Neural progenitor cell (in vitro differentiated cells): ENCODE data around the gene NF1.

Experiments used
- EZH2 ChIP-seq: fragments of 200-600 bp; sonication (generic); IDR thresholded peaks from 2 replicates; pipeline ENCODE4 v1.6.1; 2017; ENCODE audit warnings: antibody characterized with exemption, mild to moderate bottlenecking, moderate library complexity
- EZH2phosphoT487 ChIP-seq: fragments of 200-600 bp; sonication (generic); IDR thresholded peaks from 2 replicates; pipeline ENCODE4 v1.6.1; 2017; ENCODE audit warnings: antibody characterized with exemption
- TF ChIP-seq, protein P1 (sequence below): fragments of 200-600 bp; sonication (generic); IDR thresholded peaks from 2 replicates; pipeline ENCODE4 v1.5.1; 2017; ENCODE audit warnings: antibody characterized with exemption, mild to moderate bottlenecking

DNA sequence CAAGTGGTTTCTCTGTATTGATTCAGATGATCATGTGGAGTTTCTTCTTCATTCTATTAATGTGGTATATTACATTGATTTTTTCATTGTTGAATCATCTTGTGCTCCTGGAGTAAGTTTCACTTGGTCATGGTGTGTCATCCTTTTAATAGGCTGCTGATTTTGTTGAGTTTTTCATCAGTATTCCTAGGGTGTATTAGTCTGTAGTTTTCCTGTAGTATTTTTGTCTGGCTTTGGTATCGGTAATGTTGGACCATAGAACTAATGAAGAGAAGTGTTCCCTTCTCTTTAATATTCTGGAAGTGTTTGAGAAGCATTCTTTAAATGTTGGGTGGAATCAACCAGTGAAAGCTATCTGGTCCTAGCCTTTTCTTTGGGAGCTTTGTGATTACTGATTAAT is 103.2 kb downstream of the NF1 start:
- TF ChIP-seq, protein P1, sequence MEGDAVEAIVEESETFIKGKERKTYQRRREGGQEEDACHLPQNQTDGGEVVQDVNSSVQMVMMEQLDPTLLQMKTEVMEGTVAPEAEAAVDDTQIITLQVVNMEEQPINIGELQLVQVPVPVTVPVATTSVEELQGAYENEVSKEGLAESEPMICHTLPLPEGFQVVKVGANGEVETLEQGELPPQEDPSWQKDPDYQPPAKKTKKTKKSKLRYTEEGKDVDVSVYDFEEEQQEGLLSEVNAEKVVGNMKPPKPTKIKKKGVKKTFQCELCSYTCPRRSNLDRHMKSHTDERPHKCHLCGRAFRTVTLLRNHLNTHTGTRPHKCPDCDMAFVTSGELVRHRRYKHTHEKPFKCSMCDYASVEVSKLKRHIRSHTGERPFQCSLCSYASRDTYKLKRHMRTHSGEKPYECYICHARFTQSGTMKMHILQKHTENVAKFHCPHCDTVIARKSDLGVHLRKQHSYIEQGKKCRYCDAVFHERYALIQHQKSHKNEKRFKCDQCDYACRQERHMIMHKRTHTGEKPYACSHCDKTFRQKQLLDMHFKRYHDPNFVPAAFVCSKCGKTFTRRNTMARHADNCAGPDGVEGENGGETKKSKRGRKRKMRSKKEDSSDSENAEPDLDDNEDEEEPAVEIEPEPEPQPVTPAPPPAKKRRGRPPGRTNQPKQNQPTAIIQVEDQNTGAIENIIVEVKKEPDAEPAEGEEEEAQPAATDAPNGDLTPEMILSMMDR = no peak
- TF ChIP-seq EZH2 (no peak), EZH2phosphoT487 (no peak)
